A549 treated with dexamethasone at 1 μM for 4 hours (cell line): ENCODE results near the gene MRPL41. TPM values are rescaled to one million over a fixed set of nuclear protein-coding genes. Genes with fewer than 3 reads are reported as not detected.

Source experiments
- total RNA-seq: library from RNA; stranded (reverse); fragments of 200-300 nt; extraction: Qiagen RNA extraction; gene quantifications from 5 replicates; pipeline ENCODE4 v1.2.3, GENCODE V29; 2022

Gene MRPL41
- total RNA-seq, result 50.8 to 83.7 TPM (median 76.9 TPM) in 5 replicates

GRCh38 chr9:137551264-137552021, at the start of gene MRPL41:
MRPL41 (plus strand) TSS chr9:137551879; CDS start chr9:137552082, 203 bp downstream.

GRCh38 chr9:137550231-137550621, 1.5 kb upstream of the MRPL41 start, which contains the start of gene PNPLA7:
PNPLA7 (minus strand) TSS chr9:137550402; CDS start chr9:137550197, 205 bp downstream.

GRCh38 chr9:137578518-137579258, 27.0 kb downstream of the MRPL41 start, which contains the start of gene DPH7:
DPH7 (minus strand) TSS chr9:137578925; CDS start chr9:137578777, 148 bp downstream.

GRCh38 chr9:137590469-137591383, 39.0 kb downstream of the MRPL41 start, which contains the start of gene ZMYND19:
ZMYND19 (minus strand) TSS chr9:137590512; CDS start chr9:137590263, 249 bp downstream.

Other genes with a start within 250 kb of the MRPL41 start
- gene NRARP, start 249.6 kb upstream of the MRPL41 start, total RNA-seq, result 1.7 to 3.0 TPM (median 2.9 TPM) in 5 replicates
- gene EXD3, start 128.7 kb upstream of the MRPL41 start, total RNA-seq, result 3.0 to 5.7 TPM (median 5.3 TPM) in 5 replicates
- 0.41 to 1.7 TPM (median 1.4 TPM) in 5 replicates for gene NOXA1, start 128.5 kb upstream of the MRPL41 start, total RNA-seq
- 0.14 to 0.25 TPM (median 0.16 TPM) in 5 replicates for gene ENTPD8, start 110.5 kb upstream of the MRPL41 start, total RNA-seq
- 28.8 to 42.8 TPM (median 38.8 TPM) in 5 replicates for gene NSMF, start 92.5 kb upstream of the MRPL41 start, total RNA-seq
- gene PNPLA7, start 1.5 kb upstream of the MRPL41 start, total RNA-seq, result 0.24 to 0.82 TPM (median 0.71 TPM) in 5 replicates
- gene DPH7, start 27.0 kb downstream of the MRPL41 start, total RNA-seq, result 22.3 to 29.3 TPM (median 27.3 TPM) in 5 replicates
- 46.4 to 66.3 TPM (median 59.1 TPM) in 5 replicates for gene ZMYND19, start 38.6 kb downstream of the MRPL41 start, total RNA-seq
- 39.9 to 76.5 TPM (median 67.1 TPM) in 5 replicates for gene ARRDC1, start 53.8 kb downstream of the MRPL41 start, total RNA-seq
- gene EHMT1, start 67.1 kb downstream of the MRPL41 start, total RNA-seq, result 35.2 to 55.1 TPM (median 50.6 TPM) in 5 replicates